Keratinocyte (primary cell): Measurements from ENCODE around the gene OR6C3. TPM values are rescaled to one million over a fixed set of nuclear protein-coding genes. Genes with fewer than 3 reads are reported as not detected.
"Not testable (repeated sequence)": the region's sequence is repeated elsewhere in the genome, so short reads cannot be mapped to it uniquely, and the experiment has no call there.

Experiments
- DNase-seq: peaks from one replicate; pipeline ENCODE4 v3.0.0-alpha.2; 2011; ENCODE audit warnings: low read depth, missing footprints, low spot score
- FAIRE-seq: peaks from 2 replicates; lab custom pipeline; 2011; peaks lifted over from hg19 to GRCh38; lab: Jason Lieb, UNC
- H2AFZ ChIP-seq: 2 replicates; pipeline ENCODE4 v1.6.0; 2012; ENCODE audit warnings: low read length, control low read depth, inconsistent platforms; ENCODE audit not compliant: control insufficient read depth
- H3K27ac ChIP-seq: 2 replicates; pipeline ENCODE4 v1.5.1; 2011; ENCODE audit warnings: low read length; ENCODE audit not compliant: control insufficient read depth, insufficient read depth
- H3K27me3 ChIP-seq: 3 replicates; pipeline ENCODE4 v1.6.0; 2011; ENCODE audit warnings: low read length; ENCODE audit not compliant: control insufficient read depth, insufficient read depth; ENCODE audit errors: extremely low read depth
- H3K36me3 ChIP-seq, 2 experiments: 2 replicates in 1 of 2; 3 replicates in 1 of 2; pipeline ENCODE4 v1.5.1; 2011; ENCODE audit warnings: low read length in 2 of 2, mild to moderate bottlenecking in 1 of 2; ENCODE audit not compliant: control insufficient read depth in 2 of 2, insufficient read depth in 2 of 2; ENCODE audit errors: extremely low read depth in 1 of 2
- H3K4me1 ChIP-seq: 3 replicates; pipeline ENCODE4 v1.5.1; 2011; ENCODE audit warnings: low read length; ENCODE audit not compliant: control insufficient read depth, insufficient read depth; ENCODE audit errors: extremely low read depth
- H3K4me2 ChIP-seq: 3 replicates; pipeline ENCODE4 v1.6.0; 2011; ENCODE audit warnings: low read depth, low read length; ENCODE audit not compliant: control insufficient read depth, insufficient read depth; ENCODE audit errors: extremely low read depth
- H3K4me3 ChIP-seq, 3 experiments: fragments of 200-600 bp in 1 of 3; sonication (generic) in 1 of 3; 2 replicates in 2 of 3; 3 replicates in 1 of 3; pipeline ENCODE4 v1.5.1; 2011 to 2016; ENCODE audit warnings: low read length in 3 of 3, mild to moderate bottlenecking in 3 of 3, control low read depth in 2 of 3, inconsistent platforms in 1 of 3, low read depth in 1 of 3, mixed read lengths in 1 of 3, mixed run types in 1 of 3, moderate library complexity in 1 of 3; ENCODE audit not compliant: control insufficient read depth in 2 of 3, insufficient read depth in 2 of 3; ENCODE audit errors: extremely low read depth in 1 of 3
- H3K79me2 ChIP-seq: 2 replicates; pipeline ENCODE4 v1.6.0; 2012; ENCODE audit warnings: low read length; ENCODE audit not compliant: control insufficient read depth, insufficient read depth
- H3K9ac ChIP-seq: 3 replicates; pipeline ENCODE4 v1.6.0; 2011; ENCODE audit warnings: low read length; ENCODE audit not compliant: control insufficient read depth, insufficient read depth; ENCODE audit errors: extremely low read depth
- H3K9me1 ChIP-seq: 3 replicates; pipeline ENCODE4 v1.6.0; 2011; ENCODE audit warnings: low read length; ENCODE audit not compliant: control insufficient read depth, insufficient read depth; ENCODE audit errors: extremely low read depth
- H3K9me3 ChIP-seq: 2 replicates; pipeline ENCODE4 v1.5.1; 2012; ENCODE audit warnings: low read depth, low read length; ENCODE audit not compliant: control insufficient read depth
- H4K20me1 ChIP-seq: 3 replicates; pipeline ENCODE4 v1.6.0; 2011; ENCODE audit warnings: low read length; ENCODE audit not compliant: control insufficient read depth, insufficient read depth; ENCODE audit errors: extremely low read depth
- EZH2 ChIP-seq: IDR thresholded peaks from one replicate; pipeline ENCODE4 v1.6.1; 2012; ENCODE audit warnings: inconsistent platforms, mild to moderate bottlenecking, low read length, moderate library complexity
- dilution Hi-C: fragments of 300-500 bp; cut with MboI; formaldehyde crosslinking; loops from one replicate; pipeline ENCODE4 v1.7.0; 2020; ENCODE audit warnings: low sequenced_read_pairs; ENCODE audit not compliant: extremely low pct_ligation_motif_present
- polyA plus RNA-seq, 5 experiments: library from polyadenylated mRNA; depleted of rRNA in 3 of 5; stranded (reverse) in 3 of 5; stranded (forward) in 1 of 5; unstranded in 1 of 5; fragments of >200 nt; gene quantifications; 1 replicate in 1 of 5; 2 replicates in 3 of 5; 3 replicates in 1 of 5; pipeline versions ENCODE4 v1.2.1 to v1.2.3, GENCODE V29; 2011 to 2012; ENCODE audit warnings: missing spikeins in 2 of 5, low read depth in 1 of 5, low replicate concordance in 1 of 5
- TF ChIP-seq, protein P1 (sequence below), 3 experiments: IDR thresholded peaks in 1 of 3; conservative IDR thresholded peaks in 1 of 3; optimal IDR thresholded peaks in 1 of 3; 2 replicates in 2 of 3; 3 replicates in 1 of 3; pipeline versions ENCODE3 to v1.5.1; 2011; ENCODE audit warnings: low read length in 3 of 3, mild to moderate bottlenecking in 3 of 3, moderate library complexity in 2 of 3, control low read depth in 1 of 3, inconsistent platforms in 1 of 3; ENCODE audit not compliant: insufficient read depth in 2 of 3; ENCODE audit errors: extremely low read depth in 1 of 3

The OR6C3 gene
- polyA plus RNA-seq, 1 donor (not counting 4 experiments of a cell fraction or from before 2014, with no cell fraction given): not detected

DNA sequence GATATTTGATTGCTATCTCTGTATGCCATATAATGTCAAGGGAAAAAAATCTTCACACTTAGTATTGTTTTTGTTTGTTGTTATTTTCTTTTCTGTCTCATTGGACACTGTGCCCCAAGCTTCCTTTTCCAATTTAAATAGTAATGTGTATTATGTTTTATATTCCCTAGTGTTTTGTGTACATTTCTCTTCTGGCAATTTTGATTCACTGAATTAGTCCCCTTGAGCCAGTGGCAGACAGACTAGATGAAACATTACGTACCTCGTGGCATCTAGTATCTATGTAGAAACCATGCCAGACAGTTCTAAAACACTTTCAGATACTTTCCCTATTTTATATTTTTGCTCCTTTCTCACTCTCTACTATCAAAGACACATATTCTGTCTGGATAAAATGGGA lies 16.5 kb upstream of the OR6C3 start, which contains the start of gene OR6C1:
Gene OR6C1, plus strand, starts transcription at position 301 of the 400 bp plus-strand sequence. CDS start 6,257 bp downstream, outside the sequence.
- H2AFZ ChIP-seq: no peak within 1 kb of the TSS
- no peaks in the 10 kb centered on the region for H3K9me3 ChIP-seq
- FAIRE-seq (no peak), DNase-seq (no peak)
- H3K4me3 ChIP-seq: no peak within 1 kb of the TSS
- H3K36me3 ChIP-seq: no peaks in the 10 kb centered on the region
- dilution Hi-C loops: no loop called here
- no peaks in the 10 kb centered on the region for H3K79me2 ChIP-seq
- H3K9me1 ChIP-seq: no peaks in the 10 kb centered on the region
- no peaks in the 10 kb centered on the region for H4K20me1 ChIP-seq
- TF ChIP-seq, protein P1, sequence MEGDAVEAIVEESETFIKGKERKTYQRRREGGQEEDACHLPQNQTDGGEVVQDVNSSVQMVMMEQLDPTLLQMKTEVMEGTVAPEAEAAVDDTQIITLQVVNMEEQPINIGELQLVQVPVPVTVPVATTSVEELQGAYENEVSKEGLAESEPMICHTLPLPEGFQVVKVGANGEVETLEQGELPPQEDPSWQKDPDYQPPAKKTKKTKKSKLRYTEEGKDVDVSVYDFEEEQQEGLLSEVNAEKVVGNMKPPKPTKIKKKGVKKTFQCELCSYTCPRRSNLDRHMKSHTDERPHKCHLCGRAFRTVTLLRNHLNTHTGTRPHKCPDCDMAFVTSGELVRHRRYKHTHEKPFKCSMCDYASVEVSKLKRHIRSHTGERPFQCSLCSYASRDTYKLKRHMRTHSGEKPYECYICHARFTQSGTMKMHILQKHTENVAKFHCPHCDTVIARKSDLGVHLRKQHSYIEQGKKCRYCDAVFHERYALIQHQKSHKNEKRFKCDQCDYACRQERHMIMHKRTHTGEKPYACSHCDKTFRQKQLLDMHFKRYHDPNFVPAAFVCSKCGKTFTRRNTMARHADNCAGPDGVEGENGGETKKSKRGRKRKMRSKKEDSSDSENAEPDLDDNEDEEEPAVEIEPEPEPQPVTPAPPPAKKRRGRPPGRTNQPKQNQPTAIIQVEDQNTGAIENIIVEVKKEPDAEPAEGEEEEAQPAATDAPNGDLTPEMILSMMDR (optimal IDR thresholded peaks at IDR 0.05 in 1 of 3, IDR thresholded peaks at IDR 0.05 in 1 of 3, conservative IDR thresholded peaks at IDR 0.05 in 1 of 3; ENCODE audit: extremely low read depth in 1 of 3, insufficient read depth in 2 of 3, low read length in 3 of 3): no peak
- no peak for TF ChIP-seq EZH2
- no peak within 1 kb of the TSS for H3K4me2 ChIP-seq
- H3K27me3 ChIP-seq: no peaks in the 10 kb centered on the region
- H3K27ac ChIP-seq: no peak within 1 kb of the TSS
- H3K9ac ChIP-seq: no peak within 1 kb of the TSS
- no peaks in the 10 kb centered on the region for H3K4me1 ChIP-seq

DNA sequence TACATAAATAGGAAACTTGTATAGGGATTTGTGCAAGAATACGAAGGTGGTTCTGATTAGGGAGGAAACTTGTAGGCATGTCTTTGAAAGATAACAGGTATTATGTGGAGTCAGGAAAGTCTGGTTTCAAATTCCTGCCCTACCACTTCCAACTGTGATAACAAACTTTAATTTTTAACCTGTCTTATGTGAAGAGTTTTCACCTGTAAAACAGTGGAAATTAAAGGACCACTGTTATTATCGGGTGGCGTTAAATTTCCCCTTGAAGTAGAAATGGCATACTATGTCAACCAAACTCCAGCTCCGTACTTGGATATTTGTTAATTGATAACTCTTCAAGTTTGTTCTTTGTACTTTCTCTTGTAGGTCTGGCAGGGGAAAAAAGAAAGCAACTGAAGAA lies 10.3 kb upstream of the OR6C3 start:
- TF ChIP-seq EZH2: no peak
- TF ChIP-seq, protein P1 (optimal IDR thresholded peaks at IDR 0.05 in 1 of 3, IDR thresholded peaks at IDR 0.05 in 1 of 3, conservative IDR thresholded peaks at IDR 0.05 in 1 of 3; ENCODE audit: extremely low read depth in 1 of 3, insufficient read depth in 2 of 3, low read length in 3 of 3): no peak
- no peak overlapping the region for H3K9ac ChIP-seq
- H3K9me1 ChIP-seq: no peaks in the 10 kb centered on the region
- H3K4me3 ChIP-seq: no peak overlapping the region
- no peaks in the 10 kb centered on the region for H3K79me2 ChIP-seq
- DNase-seq (no peak), FAIRE-seq (no peak)
- no peak overlapping the region for H2AFZ ChIP-seq
- no peaks in the 10 kb centered on the region for H3K4me1 ChIP-seq
- no peaks in the 10 kb centered on the region for H4K20me1 ChIP-seq
- dilution Hi-C loops: no loop called here
- no peaks in the 10 kb centered on the region for H3K36me3 ChIP-seq
- no peak overlapping the region for H3K4me2 ChIP-seq
- no peaks in the 10 kb centered on the region for H3K27me3 ChIP-seq
- H3K9me3 ChIP-seq: no peaks in the 10 kb centered on the region
- H3K27ac ChIP-seq: no peak overlapping the region

- H3K79me2 ChIP-seq, H3K27ac ChIP-seq, H3K4me2 ChIP-seq, H3K4me1 ChIP-seq, H3K27me3 ChIP-seq, FAIRE-seq, dilution Hi-C loops, H3K9me1 ChIP-seq, H2AFZ ChIP-seq, H4K20me1 ChIP-seq, H3K36me3 ChIP-seq, H3K4me3 ChIP-seq, DNase-seq, H3K9ac ChIP-seq, H3K9me3 ChIP-seq: not testable (repeated sequence)
Measured at GRCh38 chr12:55325801-55326200, 4.7 kb upstream of the OR6C3 start.
